Fibroblast of lung (primary cell): Measurements from ENCODE around the gene ZNF423. TPM values are rescaled to one million over a fixed set of nuclear protein-coding genes. Genes with fewer than 3 reads are reported as not detected.

Experiments
- DNase-seq, 2 donors: peaks; one replicate each; pipeline versions ENCODE4 v3.0.0 to v3.0.0-alpha.2; 2010; ENCODE audit warnings: low read depth in 2 of 2
- H2AFZ ChIP-seq: 2 replicates; pipeline ENCODE4 v1.5.1; 2012; ENCODE audit warnings: low read length, control low read depth, inconsistent platforms
- H3K27ac ChIP-seq: 2 replicates; pipeline ENCODE4 v1.5.1; 2011; ENCODE audit warnings: low read length, control low read depth; ENCODE audit not compliant: insufficient read depth
- H3K27me3 ChIP-seq: 2 replicates; pipeline ENCODE4 v1.5.1; 2011; ENCODE audit warnings: mild to moderate bottlenecking, low read length; ENCODE audit not compliant: control insufficient read depth, insufficient read depth
- H3K36me3 ChIP-seq: 2 replicates; pipeline ENCODE4 v1.5.1; 2011; ENCODE audit warnings: low read length; ENCODE audit not compliant: control insufficient read depth, insufficient read depth
- H3K4me1 ChIP-seq: 2 replicates; pipeline ENCODE4 v1.5.1; 2011; ENCODE audit warnings: low read length; ENCODE audit not compliant: control insufficient read depth, insufficient read depth; ENCODE audit errors: extremely low read depth
- H3K4me2 ChIP-seq: 2 replicates; pipeline ENCODE4 v1.5.1; 2011; ENCODE audit warnings: low read length, control low read depth; ENCODE audit not compliant: insufficient read depth; ENCODE audit errors: extremely low read depth
- H3K4me3 ChIP-seq, 4 experiments: fragments of 200-600 bp in 1 of 4; sonication (generic) in 1 of 4; replicated peaks in 1 of 4; 2 replicates each; pipeline ENCODE4 v1.5.1; 2011 to 2016; ENCODE audit warnings: low read length in 4 of 4, low read depth in 3 of 4, mild to moderate bottlenecking in 3 of 4, control low read depth in 2 of 4, inconsistent platforms in 1 of 4, mixed read lengths in 1 of 4; ENCODE audit not compliant: insufficient read depth in 1 of 4; ENCODE audit errors: control extremely low read depth in 1 of 4
- H3K79me2 ChIP-seq: 2 replicates; pipeline ENCODE4 v1.5.1; 2012; ENCODE audit warnings: mild to moderate bottlenecking, low read length, inconsistent platforms; ENCODE audit not compliant: control insufficient read depth, insufficient read depth
- H3K9ac ChIP-seq: 2 replicates; pipeline ENCODE4 v1.5.1; 2011; ENCODE audit warnings: mild to moderate bottlenecking, low read length, control low read depth; ENCODE audit not compliant: insufficient read depth
- H3K9me3 ChIP-seq: 2 replicates; pipeline ENCODE4 v1.5.1; 2012; ENCODE audit warnings: low read depth, low read length; ENCODE audit not compliant: control insufficient read depth, insufficient read depth
- H4K20me1 ChIP-seq: 2 replicates; pipeline ENCODE4 v1.5.1; 2011; ENCODE audit warnings: low read length; ENCODE audit not compliant: control insufficient read depth, insufficient read depth; ENCODE audit errors: extremely low read depth
- CTCF ChIP-seq, 2 donors: IDR thresholded peaks in 1 of 2; conservative IDR thresholded peaks in 1 of 2; 1 replicate in 1 of 2; 2 replicates in 1 of 2; pipeline ENCODE4 v1.5.1; 2011 to 2012; ENCODE audit warnings: low read length in 2 of 2, control low read depth in 1 of 2, inconsistent platforms in 1 of 2, low read depth in 1 of 2, mild to moderate bottlenecking in 1 of 2
- EZH2 ChIP-seq: IDR thresholded peaks from 2 replicates; pipeline ENCODE4 v1.5.1; 2012; ENCODE audit warnings: low read length, control low read depth, mild to moderate bottlenecking; ENCODE audit errors: missing control alignments
- polyA plus RNA-seq, 2 donors: library from polyadenylated mRNA; depleted of rRNA in 1 of 2; stranded (reverse) in 1 of 2; unstranded in 1 of 2; fragments of >200 nt; gene quantifications; 2 replicates each; pipeline ENCODE4 v1.2.1, GENCODE V29; 2011 to 2012; ENCODE audit warnings: missing spikeins in 1 of 2
- total RNA-seq: library from RNA; depleted of rRNA; stranded (reverse); fragments of >200 nt; gene quantifications from 2 replicates; pipeline ENCODE4 v1.2.1, GENCODE V29; 2014

ZNF423 gene
- total and polyA plus RNA-seq, 2 donors (not counting 1 experiment from before 2014, with no cell fraction given), result 0.07 to 0.17 TPM

- H3K4me1 ChIP-seq, result no peaks in the 10 kb centered on the region
These were observed 397.1 kb downstream of the ZNF423 start for GRCh38 chr16:49458656-49459445.

GRCh38 chr16:49458243-49458642, 397.7 kb downstream of the ZNF423 start:
- TF ChIP-seq CTCF (conservative IDR thresholded peaks at IDR 0.05 in 1 of 2, IDR thresholded peaks at IDR 0.05 in 1 of 2; ENCODE audit: low read depth in 1 of 2, low read length in 2 of 2) (no peak), EZH2 (no peak)
- no peak overlapping the region for H3K27ac ChIP-seq
- no peaks in the 10 kb centered on the region for H3K27me3 ChIP-seq
- H3K4me3 ChIP-seq, result no peak overlapping the region
- no peak overlapping the region for H3K4me2 ChIP-seq
- H3K9ac ChIP-seq, result no peak overlapping the region
- H3K79me2 ChIP-seq, result no peaks in the 10 kb centered on the region
- H2AFZ ChIP-seq, result no peak overlapping the region
- H3K9me3 ChIP-seq, result no peaks in the 10 kb centered on the region
- H4K20me1 ChIP-seq, result no peaks in the 10 kb centered on the region
- H3K4me1 ChIP-seq, result no peaks in the 10 kb centered on the region
- no peak for DNase-seq
- H3K36me3 ChIP-seq, result no peaks in the 10 kb centered on the region

More at GRCh38 chr16:49458656-49459445, 397.1 kb downstream of the ZNF423 start:
- TF ChIP-seq EZH2 (no peak), CTCF (conservative IDR thresholded peaks at IDR 0.05 in 1 of 2, IDR thresholded peaks at IDR 0.05 in 1 of 2; ENCODE audit: low read depth in 1 of 2, low read length in 2 of 2) (no peak)
- Histone ChIP-seq H3K27me3 (no peaks in the 10 kb centered on the region), H3K4me3 (no peak overlapping the region), H2AFZ (no peak overlapping the region), H3K4me2 (no peak overlapping the region), H4K20me1 (no peaks in the 10 kb centered on the region), H3K9ac (no peak overlapping the region), H3K36me3 (no peaks in the 10 kb centered on the region), H3K27ac (no peak overlapping the region), H3K9me3 (no peaks in the 10 kb centered on the region), H3K79me2 (no peaks in the 10 kb centered on the region)
- DNase-seq, result no peak

- Histone ChIP-seq H3K9ac (no peak overlapping the region), H2AFZ (no peak overlapping the region), H4K20me1 (no peaks in the 10 kb centered on the region), H3K27me3 (no peaks in the 10 kb centered on the region), H3K4me2 (no peak overlapping the region), H3K36me3 (no peaks in the 10 kb centered on the region), H3K9me3 (no peaks in the 10 kb centered on the region), H3K4me3 (no peak overlapping the region), H3K27ac (no peak overlapping the region), H3K4me1 (no peaks in the 10 kb centered on the region), H3K79me2 (no peaks in the 10 kb centered on the region)
- no peak for DNase-seq
- TF ChIP-seq CTCF (conservative IDR thresholded peaks at IDR 0.05 in 1 of 2, IDR thresholded peaks at IDR 0.05 in 1 of 2; ENCODE audit: low read depth in 1 of 2, low read length in 2 of 2) (no peak), EZH2 (no peak)
These were observed 398.7 kb downstream of the ZNF423 start for GRCh38 chr16:49457196-49457595.
